Endodermal cell (in vitro differentiated cells): ENCODE results near the gene PAX5. TPM values are rescaled to one million over a fixed set of nuclear protein-coding genes. Genes with fewer than 3 reads are reported as not detected.

ENCODE experiments used
- DNase-seq: peaks from one replicate; pipeline ENCODE4 v3.0.0-alpha.2; 2017
- H3K27ac ChIP-seq: 2 replicates; pipeline ENCODE4 v1.5.1; 2013; ENCODE audit warnings: mild to moderate bottlenecking, low read depth, low read length, moderate library complexity
- H3K27me3 ChIP-seq: 2 replicates; pipeline ENCODE4 v1.6.1; 2013; ENCODE audit warnings: mild to moderate bottlenecking, low read length, moderate library complexity; ENCODE audit not compliant: insufficient read depth, control insufficient read depth, poor library complexity, severe bottlenecking
- H3K36me3 ChIP-seq: 2 replicates; pipeline ENCODE4 v1.7.0; 2013; ENCODE audit warnings: mild to moderate bottlenecking, low read length, moderate library complexity; ENCODE audit not compliant: control insufficient read depth, insufficient read depth
- H3K4me1 ChIP-seq: one replicate; pipeline ENCODE4 v1.7.0; 2013; ENCODE audit warnings: low read length; ENCODE audit not compliant: control insufficient read depth, insufficient read depth
- H3K4me3 ChIP-seq: 2 replicates; pipeline ENCODE4 v1.5.1; 2013; ENCODE audit warnings: mild to moderate bottlenecking, low read length, moderate library complexity
- H3K9ac ChIP-seq: 2 replicates; pipeline ENCODE4 v1.6.1; 2013; ENCODE audit warnings: mild to moderate bottlenecking, low read length, moderate library complexity; ENCODE audit not compliant: poor library complexity, severe bottlenecking; ENCODE audit errors: extremely low read depth
- H3K9me3 ChIP-seq: 2 replicates; pipeline ENCODE4 v1.6.1; 2013; ENCODE audit warnings: mild to moderate bottlenecking, low read length, moderate library complexity; ENCODE audit not compliant: control insufficient read depth
- H3K27ac Mint-ChIP-seq: 2 replicates; pipeline ENCODE4 v1.8.0; 2020; ENCODE audit warnings: mixed read lengths
- H3K27me3 Mint-ChIP-seq: 2 replicates; pipeline ENCODE4 v1.8.0; 2021; ENCODE audit warnings: mild to moderate bottlenecking, mixed read lengths; ENCODE audit not compliant: insufficient read depth
- H3K36me3 Mint-ChIP-seq: 2 replicates; pipeline ENCODE4 v1.8.0; 2020; ENCODE audit warnings: low read depth, mixed read lengths
- H3K4me1 Mint-ChIP-seq: 2 replicates; pipeline ENCODE4 v1.8.0; 2020; ENCODE audit warnings: mixed read lengths
- H3K4me3 Mint-ChIP-seq: 2 replicates; pipeline ENCODE4 v1.8.0; 2020; ENCODE audit warnings: mild to moderate bottlenecking, moderate library complexity, mixed read lengths
- H3K9me3 Mint-ChIP-seq: 2 replicates; pipeline ENCODE4 v1.8.0; 2020; ENCODE audit warnings: mild to moderate bottlenecking, mixed read lengths
- CTCF ChIP-seq: fragments of 200-600 bp; sonication (generic); conservative IDR thresholded peaks from 2 replicates; pipeline ENCODE4 v1.5.0; 2021; ENCODE audit warnings: antibody characterized with exemption, mild to moderate bottlenecking
- WGBS, 2 experiments: methylation state at CpG; one replicate each; pipeline versions ENCODE4 v1.1.5 to v1.1.7; 2013; ENCODE audit warnings: missing lambda C conversion rate in 2 of 2, mixed read lengths in 1 of 2; ENCODE audit not compliant: insufficient coverage in 1 of 2, insufficient read length in 1 of 2; 5-methylcytosine and 5-hydroxymethylcytosine counted together
- total RNA-seq, 2 donors: library from RNA; stranded (reverse); fragmentation: NEBNext Ultra II Directional in 1 of 2; extraction: Animal tissue kit (Norgen Biotek cat#: 25700) in 1 of 2; gene quantifications; 2 replicates in 1 of 2; 3 replicates in 1 of 2; pipeline ENCODE4 v1.2.1, GENCODE V29; 2021

The PAX5 gene
- total RNA-seq, 2 donors from 2014 or later = 0.15 TPM; not detected in 1

DNA sequence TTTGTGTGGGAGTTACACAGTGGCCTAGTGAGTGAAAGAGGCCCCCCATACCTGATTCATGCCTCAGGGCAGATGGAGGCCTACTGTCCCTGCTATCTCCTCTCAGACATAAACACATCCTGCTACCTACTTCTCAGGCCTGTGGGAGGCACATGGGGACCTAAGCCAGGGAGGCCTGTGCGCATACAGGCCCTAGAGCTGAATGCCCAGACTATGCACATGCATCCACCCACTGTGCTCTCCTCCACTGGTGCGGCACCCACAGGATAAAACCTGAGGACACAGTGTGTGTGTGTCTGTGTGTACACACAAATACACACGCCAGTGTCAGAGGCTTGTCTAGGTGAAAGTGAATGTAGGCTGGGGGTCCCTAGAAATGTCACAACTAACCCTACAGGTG is 1.4 kb downstream of the PAX5 start:
- H3K4me1 ChIP-seq = no peaks in the 10 kb centered on the region
- no peak overlapping the region for H3K27ac Mint-ChIP-seq
- TF ChIP-seq CTCF = no peak
- H3K36me3 Mint-ChIP-seq = no peaks in the 10 kb centered on the region
- no peaks in the 10 kb centered on the region for H3K9me3 ChIP-seq
- no peak overlapping the region for H3K4me3 ChIP-seq
- no peak overlapping the region for H3K4me3 Mint-ChIP-seq
- H3K27ac ChIP-seq = no peak overlapping the region
- H3K9ac ChIP-seq = no peak overlapping the region
- H3K27me3 Mint-ChIP-seq = peaks cover 99% of the 10 kb centered on the region
- 57% methylated on average over 3 of the region's 3 CpGs; no CpG with 5 or more reads in 1 of the 2 experiments for WGBS, 2 experiments
- H3K4me1 Mint-ChIP-seq = peaks cover 21% of the 10 kb centered on the region
- peak; percentile 33 for DNase-seq
- no peaks in the 10 kb centered on the region for H3K36me3 ChIP-seq
- H3K9me3 Mint-ChIP-seq = peaks cover 2% of the 10 kb centered on the region
- peaks cover 100% of the 10 kb centered on the region for H3K27me3 ChIP-seq

DNA sequence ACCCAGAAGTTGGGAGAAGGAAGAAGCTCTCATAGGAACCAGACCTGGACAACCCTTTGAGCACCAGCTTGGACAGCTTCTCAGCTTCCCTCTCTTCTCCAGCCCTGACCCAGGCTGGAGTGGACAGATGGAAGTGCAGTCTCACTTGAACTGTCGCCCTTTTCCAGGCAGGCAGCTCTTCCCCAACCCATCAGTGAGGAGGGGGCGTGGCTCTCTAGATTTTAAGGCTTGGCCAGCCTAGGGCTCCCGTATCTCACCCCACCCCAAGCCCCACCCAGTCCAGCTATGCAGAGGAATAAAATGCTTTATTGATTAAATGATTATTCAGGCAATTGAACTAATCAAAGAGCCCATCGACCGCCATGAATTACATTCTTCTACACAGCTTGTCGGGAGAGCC is 2.2 kb downstream of the PAX5 start:
- H3K27me3 Mint-ChIP-seq = peaks cover 98% of the 10 kb centered on the region
- TF ChIP-seq CTCF = no peak

GRCh38 chr9:37031081-37031480 is 3.0 kb downstream of the PAX5 start:
- peaks cover 2% of the 10 kb centered on the region for H3K9me3 Mint-ChIP-seq
- TF ChIP-seq CTCF = no peak
- peaks cover 98% of the 10 kb centered on the region for H3K27me3 ChIP-seq
- no peaks in the 10 kb centered on the region for H3K36me3 ChIP-seq
- H3K27ac ChIP-seq = no peak overlapping the region
- DNase-seq = peak; percentile 24
- no peak overlapping the region for H3K27ac Mint-ChIP-seq
- H3K27me3 Mint-ChIP-seq = peaks cover 99% of the 10 kb centered on the region
- H3K4me1 Mint-ChIP-seq = peaks cover 20% of the 10 kb centered on the region
- no peaks in the 10 kb centered on the region for H3K36me3 Mint-ChIP-seq
- no peak overlapping the region for H3K9ac ChIP-seq
- no peak overlapping the region for H3K4me3 Mint-ChIP-seq
- 67 to 74% methylated on average over 3 to 4 of the region's 4 CpGs for WGBS, 2 experiments
- peaks cover 12% of the 10 kb centered on the region for H3K4me1 ChIP-seq
- no peak overlapping the region for H3K4me3 ChIP-seq
- H3K9me3 ChIP-seq = no peaks in the 10 kb centered on the region

More for the DNA sequence above, 2.2 kb downstream of the PAX5 start:
- H3K4me1 Mint-ChIP-seq = peaks cover 20% of the 10 kb centered on the region
- H3K27ac Mint-ChIP-seq = no peak overlapping the region
- 63 to 100% methylated on average over 3 to 5 of the region's 6 CpGs for WGBS, 2 experiments
- no peaks in the 10 kb centered on the region for H3K36me3 Mint-ChIP-seq
- H3K9ac ChIP-seq = no peak overlapping the region
- H3K9me3 ChIP-seq = no peaks in the 10 kb centered on the region
- no peak overlapping the region for H3K4me3 ChIP-seq
- DNase-seq = peak; percentile 39
- H3K4me1 ChIP-seq = peaks cover 4% of the 10 kb centered on the region
- H3K27ac ChIP-seq = no peak overlapping the region
- H3K4me3 Mint-ChIP-seq = no peak overlapping the region
- H3K9me3 Mint-ChIP-seq = peaks cover 2% of the 10 kb centered on the region
- H3K27me3 ChIP-seq = peaks cover 98% of the 10 kb centered on the region
- no peaks in the 10 kb centered on the region for H3K36me3 ChIP-seq
